Prostate gland (tissue), 2 donors: Measurements from ENCODE around the gene SLC7A10.

Experiments used
- POLR2A ChIP-seq: fragments of 450-650 bp; IDR thresholded peaks from one replicate; pipeline ENCODE4 v1.6.1; 2016; ENCODE audit warnings: antibody characterized with exemption, mild to moderate bottlenecking
- TF ChIP-seq, protein P1 (sequence below), 4 experiments: fragments of 200-600 bp in 2 of 4; fragments of 450-650 bp in 2 of 4; sonication (generic) in 2 of 4; IDR thresholded peaks; 1 replicate in 3 of 4; 2 replicates in 1 of 4; pipeline ENCODE4 v1.5.1; 2016 to 2019; ENCODE audit warnings: antibody characterized with exemption in 4 of 4, mild to moderate bottlenecking in 2 of 4, moderate library complexity in 2 of 4

DNA sequence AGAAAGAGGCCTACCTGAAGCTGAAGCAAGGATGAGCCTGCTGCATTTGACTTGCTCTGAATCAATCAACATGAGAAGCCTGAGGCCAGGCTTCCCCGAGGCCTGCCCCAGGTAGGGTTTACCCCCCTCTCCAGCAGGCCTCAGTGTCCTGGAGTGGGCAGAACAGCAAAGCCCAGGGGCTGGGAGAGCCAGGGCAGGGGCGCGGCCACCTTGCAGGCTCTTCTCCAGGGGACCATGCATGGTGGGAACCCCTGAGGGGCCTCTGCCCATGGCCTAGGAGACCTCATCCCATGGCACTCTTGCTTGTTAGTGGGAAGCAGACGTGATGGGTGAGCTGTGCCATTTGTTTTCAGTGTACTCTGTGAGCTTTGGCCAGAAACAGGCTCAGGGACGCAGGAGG lies 51.5 kb downstream of the SLC7A10 start:
- TF ChIP-seq, protein P1, sequence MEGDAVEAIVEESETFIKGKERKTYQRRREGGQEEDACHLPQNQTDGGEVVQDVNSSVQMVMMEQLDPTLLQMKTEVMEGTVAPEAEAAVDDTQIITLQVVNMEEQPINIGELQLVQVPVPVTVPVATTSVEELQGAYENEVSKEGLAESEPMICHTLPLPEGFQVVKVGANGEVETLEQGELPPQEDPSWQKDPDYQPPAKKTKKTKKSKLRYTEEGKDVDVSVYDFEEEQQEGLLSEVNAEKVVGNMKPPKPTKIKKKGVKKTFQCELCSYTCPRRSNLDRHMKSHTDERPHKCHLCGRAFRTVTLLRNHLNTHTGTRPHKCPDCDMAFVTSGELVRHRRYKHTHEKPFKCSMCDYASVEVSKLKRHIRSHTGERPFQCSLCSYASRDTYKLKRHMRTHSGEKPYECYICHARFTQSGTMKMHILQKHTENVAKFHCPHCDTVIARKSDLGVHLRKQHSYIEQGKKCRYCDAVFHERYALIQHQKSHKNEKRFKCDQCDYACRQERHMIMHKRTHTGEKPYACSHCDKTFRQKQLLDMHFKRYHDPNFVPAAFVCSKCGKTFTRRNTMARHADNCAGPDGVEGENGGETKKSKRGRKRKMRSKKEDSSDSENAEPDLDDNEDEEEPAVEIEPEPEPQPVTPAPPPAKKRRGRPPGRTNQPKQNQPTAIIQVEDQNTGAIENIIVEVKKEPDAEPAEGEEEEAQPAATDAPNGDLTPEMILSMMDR (IDR thresholded peaks at IDR 0.05) = no peak
- no peak for TF ChIP-seq POLR2A
